Measurements from ENCODE around the gene VAMP5.

DNA sequence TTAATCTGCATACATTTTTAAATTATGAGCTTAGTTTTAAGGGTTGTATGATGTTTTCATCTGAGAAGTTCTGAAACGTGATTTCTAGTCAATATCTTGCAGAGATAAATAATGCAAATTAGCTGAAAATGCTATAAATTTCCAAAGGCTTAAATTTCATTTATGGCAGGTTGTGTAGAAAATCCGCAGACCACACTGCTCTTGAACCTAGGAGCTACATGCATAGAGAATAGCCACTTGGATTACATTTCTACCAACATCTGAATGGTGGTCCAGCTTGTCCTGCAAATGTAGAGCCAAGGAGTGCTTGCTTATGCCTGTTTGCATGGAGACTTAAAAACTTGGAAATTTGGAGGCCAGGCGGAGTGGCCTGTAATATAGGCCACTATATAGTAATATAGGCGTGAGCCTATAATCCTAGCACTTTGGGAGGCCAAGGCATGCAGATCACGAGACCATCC is 38.4 kb upstream of the VAMP5 start:
- no peak for TF ChIP-seq POLR2A (IDR thresholded peaks at IDR 0.05; ENCODE audit: low read depth, low read length)
- TF ChIP-seq, protein P1, sequence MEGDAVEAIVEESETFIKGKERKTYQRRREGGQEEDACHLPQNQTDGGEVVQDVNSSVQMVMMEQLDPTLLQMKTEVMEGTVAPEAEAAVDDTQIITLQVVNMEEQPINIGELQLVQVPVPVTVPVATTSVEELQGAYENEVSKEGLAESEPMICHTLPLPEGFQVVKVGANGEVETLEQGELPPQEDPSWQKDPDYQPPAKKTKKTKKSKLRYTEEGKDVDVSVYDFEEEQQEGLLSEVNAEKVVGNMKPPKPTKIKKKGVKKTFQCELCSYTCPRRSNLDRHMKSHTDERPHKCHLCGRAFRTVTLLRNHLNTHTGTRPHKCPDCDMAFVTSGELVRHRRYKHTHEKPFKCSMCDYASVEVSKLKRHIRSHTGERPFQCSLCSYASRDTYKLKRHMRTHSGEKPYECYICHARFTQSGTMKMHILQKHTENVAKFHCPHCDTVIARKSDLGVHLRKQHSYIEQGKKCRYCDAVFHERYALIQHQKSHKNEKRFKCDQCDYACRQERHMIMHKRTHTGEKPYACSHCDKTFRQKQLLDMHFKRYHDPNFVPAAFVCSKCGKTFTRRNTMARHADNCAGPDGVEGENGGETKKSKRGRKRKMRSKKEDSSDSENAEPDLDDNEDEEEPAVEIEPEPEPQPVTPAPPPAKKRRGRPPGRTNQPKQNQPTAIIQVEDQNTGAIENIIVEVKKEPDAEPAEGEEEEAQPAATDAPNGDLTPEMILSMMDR (IDR thresholded peaks at IDR 0.05; ENCODE audit: extremely low read depth in 1 of 2, insufficient read depth in 1 of 2, low read depth in 1 of 2, low read length in 2 of 2) = no peak
- no peak for TF ChIP-seq EZH2 (IDR thresholded peaks at IDR 0.05; ENCODE audit: borderline replicate concordance, low read depth, low read length, severe bottlenecking)
- no peak for TF ChIP-seq POLR2AphosphoS5 (IDR thresholded peaks at IDR 0.05; ENCODE audit: insufficient read depth, low read depth, low read length)
- TF ChIP-seq, protein P2, sequence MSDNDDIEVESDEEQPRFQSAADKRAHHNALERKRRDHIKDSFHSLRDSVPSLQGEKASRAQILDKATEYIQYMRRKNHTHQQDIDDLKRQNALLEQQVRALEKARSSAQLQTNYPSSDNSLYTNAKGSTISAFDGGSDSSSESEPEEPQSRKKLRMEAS (IDR thresholded peaks at IDR 0.05; ENCODE audit: insufficient read depth, insufficient read length) = no peak
- no peak for TF ChIP-seq MYC (IDR thresholded peaks at IDR 0.05; ENCODE audit: low read depth, low read length)
- no peak for TF ChIP-seq JUN (IDR thresholded peaks at IDR 0.05; ENCODE audit: borderline replicate concordance, insufficient read depth, insufficient read length, low read depth)
- TF ChIP-seq FOS (IDR thresholded peaks at IDR 0.05; ENCODE audit: borderline replicate concordance, insufficient read depth, low read length) = no peak
- no peak for TF ChIP-seq GATA2 (IDR thresholded peaks at IDR 0.05; ENCODE audit: insufficient read depth, insufficient read length, low read depth, low read length)
